ENCODE measurements around the gene EEF1A2. TPM values are rescaled to one million over a fixed set of nuclear protein-coding genes. Genes with fewer than 3 reads are reported as not detected.

Gene EEF1A2
- polyA plus RNA-seq, 2 of the 4 experiments (the other 2 are of a cell fraction): 16.3 to 129 TPM

DNA sequence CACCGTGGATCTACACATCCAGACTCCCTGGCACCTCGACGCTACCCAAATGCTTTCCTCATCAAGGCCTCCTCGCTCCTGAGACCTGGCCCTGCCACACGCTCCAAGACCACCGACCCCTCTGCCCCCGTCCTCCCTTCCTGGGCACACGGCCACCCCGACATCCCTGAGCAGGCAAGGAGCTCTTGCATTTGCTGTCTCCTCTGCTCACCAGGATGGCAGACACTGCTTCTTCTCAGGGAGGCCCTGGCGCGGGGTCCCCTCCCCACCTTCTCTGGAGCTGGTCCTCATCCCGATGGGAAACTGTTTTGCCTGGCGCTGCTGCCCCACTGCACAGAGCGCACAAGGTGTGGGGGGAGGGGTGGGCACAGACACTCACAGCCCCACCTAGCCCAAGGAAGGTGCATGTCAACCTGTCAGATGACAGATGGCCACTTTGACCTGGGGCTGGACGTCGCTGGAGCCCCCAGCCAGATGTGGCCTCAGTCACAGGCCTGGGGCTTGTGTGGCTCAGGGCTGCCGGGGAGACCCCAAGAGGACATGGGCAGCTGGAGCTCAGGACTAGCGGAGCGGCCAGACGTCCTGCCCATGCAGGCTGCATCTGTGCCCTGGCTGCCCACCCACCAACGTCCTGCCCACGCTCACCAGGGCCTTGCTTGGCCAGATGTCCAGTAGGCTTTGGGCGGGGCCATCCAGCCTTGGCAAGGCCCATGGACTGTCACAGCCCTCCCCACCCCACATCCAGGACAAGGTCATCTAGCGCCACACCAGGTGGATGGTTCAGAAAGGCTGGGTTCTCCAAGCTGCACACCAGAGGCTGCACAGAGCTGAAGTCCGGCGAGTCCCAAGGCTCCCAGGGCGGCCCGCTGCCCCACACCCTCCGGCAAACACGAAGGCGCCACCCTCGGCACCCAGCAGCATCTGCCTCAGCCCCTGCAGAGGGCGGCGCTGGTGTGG lies 20.3 kb downstream of the EEF1A2 start:
- DNase-seq (ENCODE audit: low read depth in 1 of 2, low spot score in 1 of 2) (no peak), ATAC-seq (no peak), FAIRE-seq (no peak)
- TF ChIP-seq CTCF (IDR thresholded peaks at IDR 0.05): no peak
- no peak for TF ChIP-seq ZNF302 (CRISPR knock-in tag; IDR thresholded peaks at IDR 0.05)
- no peak for TF ChIP-seq FOSB (CRISPR knock-in tag; IDR thresholded peaks at IDR 0.05)
- no peak for TF ChIP-seq RNF2 (IDR thresholded peaks at IDR 0.05; ENCODE audit: borderline replicate concordance, low read depth)
- no peak for TF ChIP-seq BCL3 (IDR thresholded peaks at IDR 0.05)
- TF ChIP-seq POLR2AphosphoS2 (conservative IDR thresholded peaks at IDR 0.05; ENCODE audit: low read length): no peak
- no peak for TF ChIP-seq CBX8 (IDR thresholded peaks at IDR 0.05)
- no peak for TF ChIP-seq NR3C1 (IDR thresholded peaks at IDR 0.05)
- TF ChIP-seq TFCP2L1 (CRISPR knock-in tag; IDR thresholded peaks at IDR 0.05): no peak
- no peak for TF ChIP-seq MAX (IDR thresholded peaks at IDR 0.05)
- no peak for TF ChIP-seq HDAC2 (IDR thresholded peaks at IDR 0.05)
- TF ChIP-seq MYC (IDR thresholded peaks at IDR 0.05; ENCODE audit: borderline replicate concordance, low read length): no peak
- TF ChIP-seq USF2 (IDR thresholded peaks at IDR 0.05): no peak
- TF ChIP-seq ATOH8 (CRISPR knock-in tag; IDR thresholded peaks at IDR 0.05; ENCODE audit: low read depth): no peak
- Histone ChIP-seq H3K4me3 (no peak overlapping the region), H3K27ac (no peak overlapping the region), H3K4me1 (peaks cover 14% of the 10 kb centered on the region; the same call in 2 of the 3 replicates), H3K9me3 (no peaks in the 10 kb centered on the region), H3K4me2 (no peak overlapping the region)
- POLR2A ChIA-PET: no interaction called here
- WGBS (ENCODE audit: missing lambda C conversion rate): 70% methylated on average over 20 of the region's 34 CpGs
- CTCF ChIA-PET: interaction anchor here (2.0 kb wide), 1 partner anchor 18 kb away, joined by 11 read pairs; no protein-coding TSS in a partner anchor

GRCh38 chr20:63477944-63478343 lies 20.9 kb downstream of the EEF1A2 start:
- CTCF ChIA-PET: interaction anchor here (2.0 kb wide), 1 partner anchor 18 kb away, joined by 11 read pairs; no protein-coding TSS in a partner anchor
- no peak overlapping the region for H3K27ac ChIP-seq
- ATAC-seq: no peak
- no peak for TF ChIP-seq EHF (CRISPR knock-in tag; IDR thresholded peaks at IDR 0.05)
- TF ChIP-seq ZNF302 (CRISPR knock-in tag; IDR thresholded peaks at IDR 0.05): no peak
- no peak for TF ChIP-seq MAFK (IDR thresholded peaks at IDR 0.05; ENCODE audit: partially characterized antibody)
- TF ChIP-seq POLR2AphosphoS2 (conservative IDR thresholded peaks at IDR 0.05; ENCODE audit: low read length): no peak
- TF ChIP-seq SMC3 (IDR thresholded peaks at IDR 0.05): no peak
- no peak for TF ChIP-seq MYC (IDR thresholded peaks at IDR 0.05; ENCODE audit: borderline replicate concordance, low read length)
- TF ChIP-seq, protein P1, sequence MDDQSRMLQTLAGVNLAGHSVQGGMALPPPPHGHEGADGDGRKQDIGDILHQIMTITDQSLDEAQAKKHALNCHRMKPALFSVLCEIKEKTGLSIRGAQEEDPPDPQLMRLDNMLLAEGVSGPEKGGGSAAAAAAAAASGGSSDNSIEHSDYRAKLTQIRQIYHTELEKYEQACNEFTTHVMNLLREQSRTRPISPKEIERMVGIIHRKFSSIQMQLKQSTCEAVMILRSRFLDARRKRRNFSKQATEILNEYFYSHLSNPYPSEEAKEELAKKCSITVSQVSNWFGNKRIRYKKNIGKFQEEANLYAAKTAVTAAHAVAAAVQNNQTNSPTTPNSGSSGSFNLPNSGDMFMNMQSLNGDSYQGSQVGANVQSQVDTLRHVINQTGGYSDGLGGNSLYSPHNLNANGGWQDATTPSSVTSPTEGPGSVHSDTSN (IDR thresholded peaks at IDR 0.05): no peak
- no peak for TF ChIP-seq RNF2 (IDR thresholded peaks at IDR 0.05; ENCODE audit: borderline replicate concordance, low read depth)
- FAIRE-seq: no peak
- H3K4me1 ChIP-seq: peaks cover 7% of the 10 kb centered on the region; the same call in 2 of the 3 replicates
- WGBS (ENCODE audit: missing lambda C conversion rate): 62% methylated on average over 17 of the region's 17 CpGs
- H3K4me2 ChIP-seq: no peak overlapping the region
- DNase-seq (ENCODE audit: low read depth in 1 of 2, low spot score in 1 of 2): no peak
- no peaks in the 10 kb centered on the region for H3K9me3 ChIP-seq
- POLR2A ChIA-PET: no interaction called here
- no peak overlapping the region for H3K4me3 ChIP-seq
